GM18909 (cell line): ENCODE data around the gene OAS3.
"Not testable (repeated sequence)": the region's sequence is repeated elsewhere in the genome, so short reads cannot be mapped to it uniquely, and the experiment has no call there.

Source experiments
- ATAC-seq: cut with Tn5 transposase; IDR thresholded peaks from one replicate; pipeline ENCODE4 v1.9.1; 2021; ENCODE audit warnings: mild to moderate bottlenecking; ENCODE audit not compliant: unreplicated experiment, poor library complexity

OAS3 gene

DNA sequence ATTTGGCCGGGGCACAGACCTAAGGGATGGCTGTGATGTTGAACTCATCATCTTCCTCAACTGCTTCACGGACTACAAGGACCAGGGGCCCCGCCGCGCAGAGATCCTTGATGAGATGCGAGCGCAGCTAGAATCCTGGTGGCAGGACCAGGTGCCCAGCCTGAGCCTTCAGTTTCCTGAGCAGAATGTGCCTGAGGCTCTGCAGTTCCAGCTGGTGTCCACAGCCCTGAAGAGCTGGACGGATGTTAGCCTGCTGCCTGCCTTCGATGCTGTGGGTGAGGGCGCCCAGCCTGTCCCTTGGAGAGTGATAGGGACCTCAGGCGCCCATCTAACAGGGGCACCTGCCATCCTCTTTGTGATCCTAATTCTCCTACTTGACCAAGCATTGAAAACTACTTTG, 12.4 kb downstream of the OAS3 start:
- no peak for ATAC-seq

GRCh38 chr12:112957125-112957524, 18.9 kb downstream of the OAS3 start:
- ATAC-seq, result not testable (repeated sequence)

DNA sequence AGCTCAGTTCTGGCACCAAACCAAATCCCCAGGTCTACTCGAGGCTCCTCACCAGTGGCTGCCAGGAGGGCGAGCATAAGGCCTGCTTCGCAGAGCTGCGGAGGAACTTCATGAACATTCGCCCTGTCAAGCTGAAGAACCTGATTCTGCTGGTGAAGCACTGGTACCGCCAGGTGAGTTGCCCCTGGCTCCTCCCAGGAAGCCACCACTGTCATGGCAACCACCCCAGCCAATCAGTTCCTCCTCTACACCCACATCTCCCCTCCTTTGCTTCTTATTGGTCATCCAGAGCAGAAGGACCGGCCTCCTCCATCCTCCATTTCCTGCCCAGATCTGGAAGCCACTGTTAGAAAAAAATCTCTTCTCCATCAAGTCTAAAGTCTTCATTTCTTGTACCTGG, 22.8 kb downstream of the OAS3 start:
- ATAC-seq, result no peak

- ATAC-seq, result no peak
Measured at GRCh38 chr12:112961536-112961935, 23.3 kb downstream of the OAS3 start.

DNA sequence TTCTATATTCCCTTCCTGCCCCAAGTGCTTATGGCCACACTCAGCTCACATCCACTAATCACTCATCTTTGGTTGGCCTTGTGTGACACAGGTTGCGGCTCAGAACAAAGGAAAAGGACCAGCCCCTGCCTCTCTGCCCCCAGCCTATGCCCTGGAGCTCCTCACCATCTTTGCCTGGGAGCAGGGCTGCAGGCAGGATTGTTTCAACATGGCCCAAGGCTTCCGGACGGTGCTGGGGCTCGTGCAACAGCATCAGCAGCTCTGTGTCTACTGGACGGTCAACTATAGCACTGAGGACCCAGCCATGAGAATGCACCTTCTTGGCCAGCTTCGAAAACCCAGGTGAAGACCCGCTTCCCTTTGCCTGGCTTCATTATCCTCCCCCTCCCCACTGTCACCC, 24.3 kb downstream of the OAS3 start:
- no peak for ATAC-seq

DNA sequence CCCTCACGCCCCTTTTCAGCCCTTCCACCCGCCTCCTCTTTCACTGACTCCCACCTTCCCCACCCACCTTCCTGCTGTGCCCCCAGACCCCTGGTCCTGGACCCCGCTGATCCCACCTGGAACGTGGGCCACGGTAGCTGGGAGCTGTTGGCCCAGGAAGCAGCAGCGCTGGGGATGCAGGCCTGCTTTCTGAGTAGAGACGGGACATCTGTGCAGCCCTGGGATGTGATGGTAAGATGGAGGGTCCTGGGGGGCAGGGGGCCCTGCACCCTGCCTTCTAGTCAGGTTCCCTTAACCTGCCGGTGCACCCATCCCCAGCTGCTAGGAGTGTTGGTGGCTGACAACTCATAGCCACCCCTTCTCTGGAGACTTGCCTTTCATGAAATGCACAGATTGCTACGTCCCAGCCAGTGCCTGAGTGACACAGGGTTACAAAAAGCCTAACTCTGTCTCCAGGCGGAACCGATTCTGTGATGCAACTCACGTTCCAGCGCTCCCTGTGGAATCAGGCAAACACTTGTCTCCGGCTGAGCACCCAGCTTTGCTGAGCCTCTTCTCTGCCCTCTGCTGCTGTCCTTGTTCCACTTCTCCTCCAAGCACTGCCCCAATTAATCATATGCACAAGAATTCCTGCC, 25.1 kb downstream of the OAS3 start:
- no peak for ATAC-seq

DNA sequence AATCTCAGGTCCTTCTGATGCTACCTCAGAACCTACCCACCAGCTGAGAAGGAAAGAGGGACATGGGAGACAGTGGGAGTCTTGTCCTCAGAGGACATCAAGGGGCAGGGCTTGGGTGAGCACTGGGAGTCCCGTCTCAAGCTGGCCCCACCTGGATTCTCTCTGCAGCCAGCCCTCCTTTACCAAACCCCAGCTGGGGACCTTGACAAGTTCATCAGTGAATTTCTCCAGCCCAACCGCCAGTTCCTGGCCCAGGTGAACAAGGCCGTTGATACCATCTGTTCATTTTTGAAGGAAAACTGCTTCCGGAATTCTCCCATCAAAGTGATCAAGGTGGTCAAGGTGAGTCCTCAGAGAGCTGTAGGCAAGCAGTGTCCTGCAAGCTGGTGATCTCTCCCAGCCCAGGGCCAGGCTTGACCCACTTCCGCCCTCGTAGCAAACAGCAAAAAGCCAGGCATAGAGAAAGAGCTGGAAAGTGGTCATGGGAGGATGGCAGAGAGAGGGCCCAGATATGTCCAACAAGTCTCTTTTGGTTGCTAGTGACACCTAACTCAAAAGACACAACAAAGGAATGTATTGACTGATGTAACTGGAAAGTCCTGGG, 25.9 kb downstream of the OAS3 start:
- no peak for ATAC-seq

- ATAC-seq, result no peak
Measured at GRCh38 chr12:112964915-112965314, 26.6 kb downstream of the OAS3 start.

DNA sequence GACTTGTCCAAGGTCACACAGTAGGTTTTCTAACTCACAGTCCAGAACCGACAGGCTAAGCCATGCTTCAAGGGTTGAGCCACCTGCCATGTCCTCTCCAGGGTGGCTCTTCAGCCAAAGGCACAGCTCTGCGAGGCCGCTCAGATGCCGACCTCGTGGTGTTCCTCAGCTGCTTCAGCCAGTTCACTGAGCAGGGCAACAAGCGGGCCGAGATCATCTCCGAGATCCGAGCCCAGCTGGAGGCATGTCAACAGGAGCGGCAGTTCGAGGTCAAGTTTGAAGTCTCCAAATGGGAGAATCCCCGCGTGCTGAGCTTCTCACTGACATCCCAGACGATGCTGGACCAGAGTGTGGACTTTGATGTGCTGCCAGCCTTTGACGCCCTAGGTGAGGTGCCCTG, 27.4 kb downstream of the OAS3 start:
- no peak for ATAC-seq

DNA sequence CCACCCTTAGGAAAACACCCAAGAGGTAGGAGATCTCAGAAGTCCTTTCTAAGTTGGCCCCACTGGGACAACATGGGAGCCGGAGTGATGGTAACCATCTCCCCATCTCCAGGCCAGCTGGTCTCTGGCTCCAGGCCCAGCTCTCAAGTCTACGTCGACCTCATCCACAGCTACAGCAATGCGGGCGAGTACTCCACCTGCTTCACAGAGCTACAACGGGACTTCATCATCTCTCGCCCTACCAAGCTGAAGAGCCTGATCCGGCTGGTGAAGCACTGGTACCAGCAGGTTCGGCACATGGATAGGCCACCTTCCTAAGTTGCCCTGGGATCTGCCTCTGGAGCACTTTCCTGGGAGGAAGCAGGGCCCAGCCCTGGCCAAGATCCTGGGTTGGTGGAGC, 29.0 kb downstream of the OAS3 start:
- ATAC-seq, result no peak

DNA sequence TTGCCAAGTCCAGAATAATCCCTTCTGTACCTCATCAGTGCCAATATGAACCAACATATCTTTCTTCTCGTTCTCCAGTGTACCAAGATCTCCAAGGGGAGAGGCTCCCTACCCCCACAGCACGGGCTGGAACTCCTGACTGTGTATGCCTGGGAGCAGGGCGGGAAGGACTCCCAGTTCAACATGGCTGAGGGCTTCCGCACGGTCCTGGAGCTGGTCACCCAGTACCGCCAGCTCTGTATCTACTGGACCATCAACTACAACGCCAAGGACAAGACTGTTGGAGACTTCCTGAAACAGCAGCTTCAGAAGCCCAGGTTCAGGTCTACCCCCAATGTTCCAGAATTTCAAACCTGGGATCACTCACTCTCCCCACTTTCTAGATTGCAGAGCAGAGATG, 29.6 kb downstream of the OAS3 start:
- no peak for ATAC-seq

GRCh38 chr12:112969547-112970306, 31.5 kb downstream of the OAS3 start:
- no peak for ATAC-seq

DNA sequence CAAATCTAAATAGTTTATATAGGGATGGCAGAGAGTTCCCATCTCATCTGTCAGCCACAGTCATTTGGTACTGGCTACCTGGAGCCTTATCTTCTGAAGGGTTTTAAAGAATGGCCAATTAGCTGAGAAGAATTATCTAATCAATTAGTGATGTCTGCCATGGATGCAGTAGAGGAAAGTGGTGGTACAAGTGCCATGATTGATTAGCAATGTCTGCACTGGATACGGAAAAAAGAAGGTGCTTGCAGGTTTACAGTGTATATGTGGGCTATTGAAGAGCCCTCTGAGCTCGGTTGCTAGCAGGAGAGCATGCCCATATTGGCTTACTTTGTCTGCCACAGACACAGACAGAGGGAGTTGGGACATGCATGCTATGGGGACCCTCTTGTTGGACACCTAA, 32.1 kb downstream of the OAS3 start:
- ATAC-seq, result no peak

DNA sequence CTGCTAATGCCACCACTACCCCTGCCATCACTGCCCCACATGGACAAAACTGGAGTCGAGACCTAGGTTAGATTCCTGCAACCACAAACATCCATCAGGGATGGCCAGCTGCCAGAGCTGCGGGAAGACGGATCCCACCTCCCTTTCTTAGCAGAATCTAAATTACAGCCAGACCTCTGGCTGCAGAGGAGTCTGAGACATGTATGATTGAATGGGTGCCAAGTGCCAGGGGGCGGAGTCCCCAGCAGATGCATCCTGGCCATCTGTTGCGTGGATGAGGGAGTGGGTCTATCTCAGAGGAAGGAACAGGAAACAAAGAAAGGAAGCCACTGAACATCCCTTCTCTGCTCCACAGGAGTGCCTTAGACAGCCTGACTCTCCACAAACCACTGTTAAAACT, 33.0 kb downstream of the OAS3 start:
- ATAC-seq, result no peak

GRCh38 chr12:112973011-112973735, 34.9 kb downstream of the OAS3 start:
- ATAC-seq, result no peak

DNA sequence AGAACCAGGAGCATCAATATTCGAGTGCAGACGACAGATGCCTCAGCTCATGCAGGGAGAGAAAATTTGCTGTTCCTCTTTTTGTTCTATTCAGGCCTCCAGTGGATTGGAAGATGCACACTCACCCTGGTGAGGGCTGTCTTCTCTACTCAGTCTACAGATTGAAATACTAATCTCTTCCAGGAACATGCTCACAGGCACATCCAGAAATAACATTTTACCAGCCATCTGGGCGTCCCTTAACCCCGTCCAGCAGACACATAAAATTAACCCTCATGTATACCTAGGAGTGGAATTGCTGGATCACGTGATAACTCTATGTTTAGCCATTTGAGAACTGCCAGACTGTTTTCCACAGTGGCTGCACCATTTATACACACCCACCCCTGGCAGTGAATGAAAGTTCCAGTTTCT, 35.6 kb downstream of the OAS3 start:
- ATAC-seq, result no peak

- ATAC-seq, result no peak
Measured at GRCh38 chr12:112974904-112975303, 36.6 kb downstream of the OAS3 start.

DNA sequence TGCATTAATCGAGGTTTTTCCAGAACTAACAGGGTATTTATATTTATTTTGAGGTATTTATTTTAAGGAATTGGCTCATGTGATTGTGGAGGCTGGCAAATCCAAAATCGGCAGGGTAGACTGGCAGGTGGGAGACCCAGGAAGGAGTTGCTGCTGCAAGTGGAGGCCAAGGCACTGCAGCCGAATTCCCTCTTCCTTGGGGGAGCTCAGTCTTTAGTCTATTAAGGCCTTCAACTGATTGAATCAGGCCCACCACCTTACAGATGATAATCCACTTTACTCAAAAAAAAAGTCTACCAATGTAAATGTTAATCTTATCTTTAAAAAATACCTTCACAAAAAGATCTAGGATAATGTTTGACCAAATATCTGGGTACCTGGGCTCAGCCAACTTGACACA, 38.9 kb downstream of the OAS3 start:
- ATAC-seq, result no peak

- ATAC-seq, result no peak
Measured at GRCh38 chr12:112977641-112978040, 39.4 kb downstream of the OAS3 start.

DNA sequence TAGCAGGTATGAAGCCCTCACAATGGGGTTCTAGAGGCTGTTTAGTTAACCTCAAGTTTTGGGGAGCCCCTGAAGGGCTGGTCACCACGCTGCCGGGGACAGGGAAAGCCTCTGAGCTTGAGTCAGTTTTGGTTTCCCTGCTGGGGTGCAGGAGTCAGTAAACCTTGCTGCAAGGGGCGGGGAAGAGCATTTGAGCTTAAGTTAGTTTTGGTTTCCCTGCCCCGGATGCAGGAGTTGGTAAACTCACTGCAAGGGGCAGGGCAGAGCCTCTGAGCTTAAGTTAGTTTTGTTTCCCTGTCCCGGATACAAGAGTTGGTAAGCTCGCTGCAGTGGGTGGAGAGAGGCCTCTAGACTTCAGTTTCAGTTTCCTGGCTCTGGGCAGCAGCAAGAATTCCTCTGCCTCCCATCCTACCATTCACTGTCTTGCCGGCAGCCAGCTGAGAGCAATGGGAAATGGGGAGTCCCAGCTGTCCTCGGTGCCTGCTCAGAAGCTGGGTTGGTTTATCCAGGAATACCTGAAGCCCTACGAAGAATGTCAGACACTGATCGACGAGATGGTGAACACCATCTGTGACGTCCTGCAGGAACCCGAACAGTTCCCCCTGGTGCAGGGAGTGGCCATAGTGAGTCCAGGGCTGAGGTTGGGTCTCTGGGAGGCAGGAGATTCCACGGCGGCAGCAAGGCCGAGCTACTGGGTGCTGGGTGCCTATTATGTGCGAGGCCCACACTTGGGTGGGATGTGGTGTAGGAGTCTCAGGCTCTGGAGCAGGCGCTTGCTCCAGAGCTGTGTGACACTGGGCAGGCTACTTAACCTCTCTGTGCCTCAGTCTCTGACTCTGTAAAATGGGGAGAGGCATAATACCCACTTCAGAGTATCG, 40.1 kb downstream of the OAS3 start, which contains the start of gene OAS2:
Gene OAS2 (plus strand): TSS at position 357 of the 878 bp plus-strand sequence. CDS start 90 bp downstream, at position 447.
- peak; percentile 88 for ATAC-seq
